ENCODE results near the gene DNAH8.
"Not testable (repeated sequence)": the region's sequence is repeated elsewhere in the genome, so short reads cannot be mapped to it uniquely, and the experiment has no call there.

Gene DNAH8

DNA sequence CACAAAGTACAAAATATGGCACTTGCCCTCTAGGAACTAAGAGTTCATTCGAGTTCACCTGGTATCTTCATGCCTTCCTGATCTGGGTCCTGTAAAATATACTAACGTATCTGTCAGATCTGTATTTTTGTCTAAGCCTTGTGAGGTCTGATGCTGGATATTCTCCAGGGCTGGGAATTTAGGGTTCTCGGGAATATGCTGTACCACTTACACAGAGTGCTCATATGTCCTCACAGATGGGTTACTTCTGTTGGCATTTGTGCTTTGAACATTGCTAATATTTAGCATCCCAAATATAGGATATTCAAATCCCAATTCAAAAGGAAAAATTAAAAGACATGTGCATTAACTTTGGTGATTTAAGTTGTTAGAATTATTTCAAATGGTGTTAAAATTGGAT lies 122.0 kb downstream of the DNAH8 start:
- DNase-seq (ENCODE audit: low spot score) = no peak

DNA sequence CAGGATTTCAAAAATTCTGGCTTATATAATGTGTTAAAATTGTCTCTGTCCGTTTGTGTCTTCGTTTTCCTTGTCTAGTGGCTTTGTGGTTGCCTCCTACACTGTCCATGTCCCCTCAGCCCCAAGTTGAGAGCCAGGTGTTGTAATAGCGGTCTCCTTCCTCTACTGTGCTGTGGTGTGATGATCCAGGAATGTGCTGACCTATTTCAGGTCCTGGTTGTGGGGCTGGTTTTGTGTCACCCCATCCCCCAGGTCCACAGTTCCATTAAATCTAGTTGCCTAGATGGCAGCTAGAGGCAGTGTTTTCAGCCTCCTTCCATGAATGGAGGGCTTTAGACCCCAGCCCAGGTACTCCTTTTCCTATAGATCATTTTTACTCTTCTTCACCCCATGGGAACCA lies 128.7 kb downstream of the DNAH8 start:
- no peak for DNase-seq (ENCODE audit: low spot score)

DNA sequence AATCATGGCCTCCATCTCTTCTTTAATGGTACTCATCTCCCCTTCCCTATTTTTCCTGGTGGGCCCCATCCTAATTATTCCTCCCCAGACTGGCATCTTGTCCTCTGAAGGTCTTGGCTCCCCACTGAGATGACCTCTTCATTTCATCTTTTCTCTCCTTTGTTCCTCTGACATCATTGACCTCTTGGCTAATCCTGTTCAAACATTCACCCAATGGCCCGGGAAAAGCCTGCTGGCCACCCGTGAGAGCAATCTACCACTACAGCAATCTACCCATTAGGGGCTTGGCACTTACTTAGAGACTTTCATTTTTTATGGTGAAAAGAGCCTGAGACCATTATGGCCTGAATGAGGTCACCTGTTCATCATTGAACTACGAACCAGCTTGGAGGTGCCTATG lies 130.8 kb downstream of the DNAH8 start:
- no peak for DNase-seq (ENCODE audit: low spot score)

DNA sequence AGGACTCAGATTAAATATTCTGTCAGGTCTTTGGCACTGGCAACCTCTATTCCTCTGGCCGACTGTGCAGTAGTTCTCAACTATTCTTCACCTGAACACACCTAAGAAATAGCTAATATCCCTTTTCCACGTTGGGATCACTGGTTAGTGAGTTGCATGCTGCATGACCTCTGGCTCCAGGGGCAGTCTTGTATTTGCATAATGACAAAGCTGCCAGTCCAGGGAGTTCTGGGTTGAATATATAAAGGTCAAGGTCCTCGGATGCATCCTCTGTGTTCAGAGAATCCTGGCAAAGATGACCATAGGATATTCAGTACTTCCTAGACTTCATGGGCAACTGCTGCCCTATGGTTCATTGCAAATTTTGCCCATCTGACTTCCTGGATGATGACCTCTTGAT lies 131.2 kb downstream of the DNAH8 start:
- DNase-seq (ENCODE audit: low spot score) = no peak

DNA sequence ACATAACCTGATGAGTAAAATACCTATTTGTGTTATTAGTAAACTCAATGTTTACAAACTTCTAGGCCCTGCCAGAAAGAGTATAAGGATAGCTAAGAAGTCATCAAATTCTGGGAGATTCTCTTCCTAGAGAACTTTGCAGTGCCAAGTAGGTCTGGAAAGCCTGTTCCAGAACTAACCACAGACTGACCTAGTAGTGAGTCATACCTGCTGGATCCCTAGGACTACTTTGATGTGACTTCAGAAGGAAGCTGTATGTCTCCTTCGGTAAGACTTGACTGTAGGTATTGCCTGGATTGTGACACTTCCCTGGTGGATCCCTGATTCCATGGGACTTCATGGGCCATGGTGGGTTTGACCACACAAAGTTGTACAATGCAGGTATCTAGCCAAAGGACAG lies 131.7 kb downstream of the DNAH8 start:
- no peak for DNase-seq (ENCODE audit: low spot score)

DNA sequence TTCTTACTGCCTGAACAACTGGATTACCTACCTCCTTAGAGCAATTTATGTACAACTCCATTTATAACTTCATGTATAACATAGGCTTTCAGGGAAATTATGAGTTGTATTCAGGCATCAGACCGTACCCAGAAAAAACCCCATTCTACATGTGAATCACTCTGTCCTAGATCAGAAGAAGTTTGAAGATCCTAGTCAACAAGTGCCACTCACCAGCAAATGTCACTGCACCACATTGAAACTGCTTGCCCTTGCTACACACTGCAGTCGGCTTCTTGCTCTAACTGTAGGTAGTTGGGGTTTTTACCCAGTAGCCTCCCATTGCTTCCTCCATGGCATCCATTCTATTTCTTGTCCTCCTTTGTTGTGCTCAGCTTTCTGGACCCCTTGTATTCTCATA lies 132.4 kb downstream of the DNAH8 start:
- no peak for DNase-seq (ENCODE audit: low spot score)

DNA sequence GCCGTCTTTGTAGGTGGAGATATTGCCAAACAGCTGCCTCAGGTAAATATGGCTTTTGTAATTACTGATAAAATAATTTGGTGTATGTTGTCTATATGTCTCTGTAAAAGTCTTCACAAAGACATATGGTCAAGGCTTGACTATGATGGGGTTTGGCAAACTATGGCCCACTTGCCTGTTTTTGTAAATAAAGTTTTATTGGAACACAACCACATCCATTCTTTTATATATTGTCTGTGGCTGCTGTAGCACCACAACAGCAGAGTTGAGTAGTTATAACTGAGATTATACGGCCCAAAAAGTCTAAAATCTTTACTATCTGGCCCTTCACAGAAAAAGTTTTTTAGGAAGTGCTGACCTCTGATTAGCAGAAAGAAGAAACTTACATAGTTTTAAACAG lies 133.6 kb downstream of the DNAH8 start:
- DNase-seq (ENCODE audit: low spot score) = no peak

DNA sequence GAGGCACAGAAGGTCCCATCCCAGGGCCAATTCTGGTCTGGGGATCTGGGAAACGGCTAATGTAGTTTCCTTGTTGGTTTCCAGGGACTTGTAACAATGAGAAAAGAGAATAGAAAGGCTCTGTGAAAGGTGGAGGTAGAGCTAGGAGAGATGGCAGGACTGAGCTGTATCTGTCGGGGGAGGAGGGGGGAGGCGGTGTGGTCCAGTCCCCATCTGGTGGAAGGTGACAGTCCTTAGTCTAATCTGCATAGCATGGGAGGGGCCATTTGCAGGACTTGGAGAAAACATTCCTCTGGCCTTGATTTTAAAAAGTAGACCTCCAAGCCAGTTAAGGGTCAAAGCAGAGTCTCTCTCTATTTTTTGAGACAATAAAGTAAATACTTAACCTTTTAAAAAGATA lies 137.1 kb downstream of the DNAH8 start:
- no peak for DNase-seq (ENCODE audit: low spot score)

DNA sequence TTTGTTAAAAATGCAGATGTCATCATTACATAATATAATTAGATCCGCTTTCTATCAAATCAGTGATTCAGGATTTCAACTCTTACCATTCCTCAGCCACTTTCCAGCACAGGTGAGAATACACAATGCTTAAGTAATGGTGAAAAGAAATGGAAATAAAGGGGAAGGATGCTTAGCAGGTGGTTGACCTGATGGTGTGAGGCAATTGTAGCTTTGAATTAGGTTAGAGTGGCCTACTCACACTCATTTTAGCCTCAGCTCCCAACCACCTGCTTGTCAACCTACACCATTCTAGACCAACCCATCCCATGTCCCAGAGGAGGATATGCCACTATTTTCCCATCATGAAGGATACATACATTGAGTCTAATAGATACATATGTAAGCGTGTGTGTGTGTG lies 138.1 kb downstream of the DNAH8 start:
- no peak for DNase-seq (ENCODE audit: low spot score)

DNA sequence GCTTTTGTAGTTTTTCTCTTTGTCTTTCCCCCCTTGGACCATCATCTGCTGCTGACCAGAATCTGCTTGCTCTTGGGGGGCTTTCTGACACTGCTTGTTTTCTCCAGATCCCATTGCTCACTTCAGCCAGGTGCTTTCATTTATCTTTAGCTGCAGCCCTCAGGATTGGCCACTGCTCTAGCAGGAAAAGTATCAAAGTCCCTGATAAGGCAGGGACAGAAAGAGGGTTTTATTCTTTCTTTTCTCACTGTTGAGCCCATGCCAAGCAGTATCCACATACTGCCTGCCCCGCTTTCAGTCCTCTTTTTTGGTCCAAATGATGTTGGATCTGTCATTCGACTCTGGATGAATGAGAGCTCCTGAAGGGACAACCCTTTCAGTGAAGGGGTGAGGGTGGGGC lies 141.4 kb downstream of the DNAH8 start:
- DNase-seq (ENCODE audit: low spot score) = no peak

DNA sequence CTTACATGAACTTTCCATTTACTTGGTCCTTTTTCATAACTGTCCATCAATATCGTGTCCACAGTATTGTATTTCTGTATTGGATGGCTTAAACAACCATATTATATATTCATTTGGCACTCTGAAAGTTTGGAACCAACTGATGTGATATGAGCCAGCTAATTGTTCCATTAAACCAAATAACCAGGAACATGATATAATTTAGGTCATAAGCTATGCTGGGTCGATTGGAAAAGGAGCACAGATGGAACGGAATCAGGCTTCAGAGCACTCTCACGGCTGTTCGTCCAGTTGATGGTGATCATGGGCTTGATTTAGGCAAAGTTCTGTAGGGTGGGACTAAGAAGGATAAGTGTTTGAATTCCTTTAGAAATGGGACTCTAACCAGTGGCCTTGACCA lies 142.7 kb downstream of the DNAH8 start:
- DNase-seq (ENCODE audit: low spot score) = no peak

DNA sequence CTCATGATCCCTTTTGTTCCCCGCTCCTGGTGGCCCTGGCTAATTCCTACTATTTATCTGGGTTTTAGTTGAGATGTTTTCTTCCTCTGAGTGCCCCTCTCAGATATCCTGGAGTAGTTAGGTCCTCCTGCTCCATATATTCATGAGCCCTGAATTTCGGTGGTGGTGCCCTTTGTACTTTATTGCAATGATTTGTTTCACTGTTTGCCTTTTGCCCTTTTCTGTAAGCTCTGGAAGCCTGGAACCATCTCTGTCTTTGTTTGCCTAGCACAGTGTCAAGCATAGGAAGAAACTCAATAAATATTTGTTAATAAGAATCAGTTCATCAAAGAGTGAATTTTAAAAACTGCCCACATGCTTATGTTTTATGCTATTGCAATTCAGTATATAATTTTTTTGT lies 144.9 kb downstream of the DNAH8 start:
- DNase-seq (ENCODE audit: low spot score) = no peak

DNA sequence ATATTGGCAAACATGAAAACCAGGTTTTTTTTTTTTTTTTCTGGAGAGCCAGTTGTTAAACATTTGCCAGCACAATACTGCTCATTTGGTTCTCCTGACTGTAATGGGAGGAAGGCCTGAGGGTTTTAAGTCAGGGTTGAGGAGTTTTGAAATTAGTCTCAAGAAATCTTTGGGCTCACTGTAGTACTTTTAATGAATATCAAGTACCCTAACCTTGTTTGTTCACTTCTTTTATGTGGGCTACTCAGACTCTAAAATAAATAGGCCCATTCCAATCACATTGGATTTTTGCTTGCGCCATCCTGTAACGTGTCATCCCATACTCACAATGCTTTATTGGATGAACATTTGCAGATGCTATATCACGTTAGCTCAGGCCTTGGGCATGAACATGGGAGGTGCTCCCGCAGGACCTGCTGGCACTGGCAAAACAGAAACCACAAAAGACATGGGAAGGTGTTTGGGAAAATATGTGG lies 146.9 kb downstream of the DNAH8 start:
- DNase-seq (ENCODE audit: low spot score) = no peak

DNA sequence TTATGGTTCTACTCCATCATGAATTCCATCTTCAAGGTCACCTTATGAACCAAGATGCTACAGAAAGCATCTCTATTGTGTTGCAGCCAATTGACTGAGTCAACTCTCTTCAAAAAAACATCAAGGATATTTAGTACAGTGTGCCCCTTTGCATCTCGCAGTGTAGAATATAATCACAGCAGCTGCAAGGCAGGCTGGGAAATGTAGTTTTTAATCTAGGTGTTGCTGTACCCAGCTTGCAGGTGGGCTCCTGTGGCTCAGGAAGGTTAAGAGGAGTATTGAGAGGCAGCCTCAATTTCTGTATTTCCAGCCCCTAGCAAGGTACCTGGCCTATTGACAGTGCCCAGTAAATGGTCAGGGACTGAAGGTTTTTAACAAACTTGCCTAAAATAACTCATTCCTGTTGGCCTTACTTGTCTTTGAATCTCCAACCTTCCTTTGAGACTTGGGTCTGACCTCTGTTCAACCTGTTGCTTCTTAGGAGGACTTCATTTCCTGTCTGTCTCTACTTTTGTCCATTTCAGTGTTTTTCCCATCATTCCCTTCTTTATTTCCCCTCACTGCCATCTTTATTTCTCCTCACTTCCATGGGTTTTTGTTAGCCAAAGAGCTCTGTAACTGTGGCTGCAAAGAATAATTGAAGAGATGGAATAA lies 150.5 kb downstream of the DNAH8 start:
- no peak for DNase-seq (ENCODE audit: low spot score)

DNA sequence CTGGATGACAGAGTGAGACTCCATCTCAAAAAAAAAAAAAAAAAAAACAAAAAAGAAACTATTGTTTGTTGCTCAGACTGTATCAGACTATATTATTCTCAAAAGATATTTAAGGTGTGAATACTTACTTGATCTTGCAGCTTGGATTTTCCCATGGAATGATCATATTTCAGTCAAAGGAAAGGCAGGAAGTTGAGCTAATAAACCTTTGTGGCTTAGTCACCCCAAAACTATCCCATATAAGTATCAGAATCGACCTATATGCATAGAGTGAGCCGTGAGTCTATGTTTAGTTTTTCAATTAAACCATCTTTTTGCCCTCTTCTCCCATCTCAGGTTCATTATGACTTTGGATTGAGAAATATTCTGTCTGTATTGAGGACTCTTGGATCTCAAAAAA lies 152.6 kb downstream of the DNAH8 start:
- no peak for DNase-seq (ENCODE audit: low spot score)

DNA sequence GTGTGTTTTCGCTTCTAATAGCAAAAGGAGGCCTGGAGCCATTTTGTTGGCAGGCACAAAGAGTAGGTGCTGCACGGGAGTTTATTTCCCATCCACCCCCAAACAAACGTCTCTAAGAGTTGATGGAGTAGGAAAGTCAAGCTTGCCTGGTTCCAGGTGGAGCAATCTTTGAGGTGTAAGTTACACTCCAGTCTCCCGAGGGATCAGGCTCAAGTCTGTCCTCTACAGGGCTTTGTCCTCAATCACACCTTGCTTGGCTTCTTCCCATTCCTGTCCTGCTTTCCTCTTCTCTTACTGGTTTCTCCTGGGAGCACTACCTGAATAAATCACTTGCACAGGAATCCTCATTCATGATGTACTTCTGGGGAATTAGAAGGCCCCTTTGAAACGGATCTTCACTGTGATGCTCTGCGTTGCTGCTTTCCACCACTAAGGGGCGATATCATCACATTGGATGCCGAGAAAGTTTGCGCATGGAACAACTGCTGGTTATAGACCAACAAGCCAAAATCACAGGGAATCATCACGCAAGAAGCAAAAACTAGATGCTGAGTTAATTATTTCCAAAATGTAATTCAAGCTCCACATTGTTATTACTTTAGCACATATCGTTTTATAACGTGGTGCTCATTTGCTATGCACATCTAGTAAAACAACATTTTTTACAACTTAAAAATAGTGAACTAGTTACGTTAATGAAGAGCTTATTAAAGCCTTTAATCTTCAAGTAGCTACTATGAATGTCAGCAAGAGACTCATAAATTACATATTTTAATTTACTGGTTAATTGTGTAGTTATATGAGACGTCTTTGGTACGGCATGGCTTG lies 156.8 kb downstream of the DNAH8 start:
- peak; percentile 59 for DNase-seq (ENCODE audit: low spot score)

DNA sequence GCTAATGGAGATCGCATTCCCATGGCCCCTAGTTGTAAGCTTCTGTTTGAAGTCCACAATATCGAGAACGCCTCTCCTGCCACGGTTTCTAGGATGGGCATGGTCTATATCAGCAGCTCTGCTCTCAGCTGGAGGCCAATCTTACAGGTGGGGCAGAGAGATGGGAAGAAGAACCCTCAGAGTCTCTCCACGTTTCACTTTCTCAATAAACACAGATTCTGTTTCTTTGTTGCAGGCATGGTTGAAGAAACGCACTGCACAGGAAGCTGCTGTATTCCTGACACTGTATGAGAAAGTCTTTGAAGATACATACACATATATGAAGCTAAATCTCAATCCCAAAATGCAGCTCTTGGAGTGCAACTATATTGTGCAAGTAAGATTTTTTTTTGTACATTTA lies 157.9 kb downstream of the DNAH8 start:
- no peak for DNase-seq (ENCODE audit: low spot score)

DNA sequence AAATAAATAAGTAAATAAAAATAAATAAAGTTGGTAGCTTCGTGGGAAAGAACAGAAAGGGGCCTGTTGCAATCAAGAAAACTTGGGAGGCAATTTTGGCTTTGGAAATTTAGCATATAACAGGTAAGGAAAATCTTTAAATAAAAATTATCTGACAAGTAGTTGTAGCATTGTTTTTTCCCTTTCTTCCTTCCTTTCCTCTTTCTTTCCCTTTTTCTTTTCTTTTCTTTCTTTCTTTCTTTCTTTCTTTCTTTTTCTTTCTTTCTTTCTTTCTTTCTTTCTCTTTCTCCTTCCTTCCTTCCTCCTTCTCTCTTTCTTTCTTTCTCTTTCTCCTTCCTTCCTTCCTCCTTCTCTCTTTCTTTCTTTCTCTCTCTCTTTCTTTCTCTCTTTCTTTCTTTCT lies 158.7 kb downstream of the DNAH8 start:
- DNase-seq (ENCODE audit: low spot score) = not testable (repeated sequence)

DNA sequence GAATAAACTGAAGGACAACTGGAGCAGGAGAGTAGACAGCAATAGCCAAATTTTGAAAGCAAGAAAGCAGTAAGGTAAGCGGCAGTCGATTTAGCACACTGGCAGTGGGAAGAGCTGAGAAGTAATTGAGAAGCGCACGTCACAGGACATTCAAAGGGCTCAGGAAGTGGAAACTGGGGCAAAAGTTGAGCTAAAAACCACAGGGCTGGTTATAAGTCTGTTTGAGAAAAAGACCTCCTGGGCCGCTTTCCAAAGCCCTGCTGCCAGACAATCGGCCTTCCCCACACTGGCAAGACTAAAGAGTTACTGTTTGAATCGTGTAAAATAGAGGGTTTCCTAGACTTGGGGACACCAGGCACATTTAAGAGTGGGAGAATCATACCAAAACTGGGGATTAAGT lies 161.4 kb downstream of the DNAH8 start:
- DNase-seq (ENCODE audit: low spot score) = no peak

DNA sequence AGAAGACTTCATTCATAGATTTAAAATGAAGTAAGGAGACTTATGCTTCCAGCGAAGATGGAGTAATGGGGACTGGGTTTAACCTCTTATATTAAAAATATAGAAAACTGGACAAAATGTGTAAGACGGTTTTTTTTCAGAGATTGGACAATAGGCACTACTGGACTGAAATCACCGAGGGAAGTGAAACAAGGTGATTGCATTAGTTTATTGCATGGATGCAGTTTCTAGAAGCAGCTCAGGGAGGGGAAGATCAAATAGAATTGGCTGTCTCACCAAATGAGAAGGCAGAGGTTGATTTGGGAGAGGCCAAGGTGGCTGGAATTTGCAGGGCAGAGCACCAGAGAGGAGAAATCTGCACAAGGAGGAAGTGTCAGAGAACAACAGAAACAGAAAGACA lies 162.6 kb downstream of the DNAH8 start:
- no peak for DNase-seq (ENCODE audit: low spot score)

DNA sequence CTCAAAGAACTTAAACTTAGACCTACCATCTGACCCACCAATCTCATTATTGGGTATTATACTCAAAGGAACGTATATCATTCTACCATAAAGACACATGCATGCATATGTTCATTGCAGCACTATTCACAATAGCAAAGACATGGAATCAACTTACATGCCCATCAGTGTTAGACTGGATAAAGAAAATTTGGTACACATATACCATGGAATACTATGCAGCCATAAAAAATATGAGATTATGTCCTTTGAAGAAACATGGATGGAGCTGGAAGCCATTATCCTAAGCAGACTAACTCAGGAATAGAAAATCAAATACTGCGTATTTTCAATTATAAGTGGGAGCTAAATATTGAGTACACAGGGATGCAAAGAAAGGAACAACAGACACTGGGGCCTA lies 167.0 kb downstream of the DNAH8 start:
- no peak for DNase-seq (ENCODE audit: low spot score)

DNA sequence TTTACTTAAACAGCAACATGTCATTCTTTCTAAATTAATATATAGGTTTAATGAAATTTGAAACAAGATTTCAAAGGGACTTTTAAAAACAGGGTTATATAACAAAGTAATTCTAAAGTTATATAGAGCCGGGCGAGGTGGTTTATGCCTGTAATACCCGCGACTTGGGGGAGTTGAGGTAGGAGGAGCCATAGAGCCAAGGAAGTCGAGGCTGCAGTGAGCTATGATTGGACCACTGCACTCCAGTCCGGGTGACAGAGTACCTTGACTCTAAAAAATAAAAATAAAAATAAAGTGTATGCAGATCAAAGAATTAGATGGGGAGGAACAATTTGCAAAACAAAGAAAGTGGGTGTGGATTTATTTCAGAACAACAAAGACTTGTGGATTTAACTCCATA lies 182.4 kb downstream of the DNAH8 start:
- DNase-seq (ENCODE audit: low spot score) = no peak

DNA sequence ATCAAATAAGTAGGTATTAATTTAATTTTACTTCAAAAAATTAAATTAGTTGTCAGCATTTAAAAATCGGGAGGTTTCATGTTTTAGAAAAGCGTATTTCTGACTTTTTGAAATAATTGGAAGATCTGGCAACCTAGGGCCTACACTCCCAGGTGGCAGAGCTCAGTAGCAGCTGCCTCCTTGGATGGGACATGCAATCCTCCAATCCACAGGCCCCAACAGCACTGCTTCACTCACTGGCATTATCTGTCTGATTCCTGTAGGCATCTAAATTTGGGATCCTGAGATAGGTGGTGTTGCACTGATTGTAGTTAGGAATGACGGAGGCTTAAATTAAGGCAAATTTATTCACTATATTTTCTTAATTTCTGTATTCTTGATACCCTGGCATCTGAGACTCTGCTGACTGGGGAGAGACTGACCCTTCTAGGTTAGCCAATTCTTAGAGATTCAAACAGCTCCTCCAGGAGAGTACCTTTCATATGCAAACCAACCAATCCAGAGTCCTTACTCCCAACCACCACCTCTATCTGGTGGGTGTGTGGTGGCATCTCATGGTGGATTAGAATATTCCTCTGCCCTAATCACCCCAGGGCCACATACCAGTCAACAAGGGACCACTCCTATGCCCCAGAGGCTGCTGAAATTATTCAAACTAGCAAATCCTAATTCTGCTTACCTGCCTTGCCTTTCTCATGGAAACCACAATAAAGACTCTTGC lies 186.9 kb downstream of the DNAH8 start:
- no peak for DNase-seq (ENCODE audit: low spot score)
